ENCODE data around the gene CST6. TPM values are rescaled to one million over a fixed set of nuclear protein-coding genes. Genes with fewer than 3 reads are reported as not detected.
A peak's percentile ranks its signal among the peaks of the same experiment; 100 is the strongest.

The CST6 gene
- total RNA-seq, 1 donor from 2014 or later = not detected

DNA sequence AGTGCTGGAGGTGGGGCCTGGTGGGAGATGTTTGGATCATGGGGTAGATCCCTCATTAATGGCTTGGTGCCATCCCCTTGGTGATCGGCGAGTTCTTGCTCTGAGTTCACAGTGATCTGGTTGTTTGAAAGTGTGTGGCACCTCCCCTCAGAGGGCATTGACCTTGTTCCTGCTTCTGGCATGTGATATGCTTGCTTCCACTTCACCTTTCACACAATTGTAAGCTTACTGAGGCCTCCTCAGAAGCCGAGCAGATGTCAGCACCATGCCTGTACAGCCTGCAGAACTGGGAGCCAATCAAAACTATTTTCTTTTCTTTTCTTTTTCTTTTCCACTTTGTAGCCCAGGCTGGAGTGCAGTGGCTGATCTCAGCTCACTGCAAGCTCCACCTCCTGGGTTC, 25.5 kb downstream of the CST6 start:
- Histone ChIP-seq H4K20me1 (ENCODE audit: insufficient read depth, low read length) (no peaks in the 10 kb centered on the region), H3K4me1 (ENCODE audit: insufficient read depth, low read length) (no peaks in the 10 kb centered on the region), H3K36me3 (ENCODE audit: insufficient read depth, low read length) (no peaks in the 10 kb centered on the region), H3K9me3 (ENCODE audit: insufficient read depth, low read depth, low read length) (peaks cover 3% of the 10 kb centered on the region), H3K27me3 (ENCODE audit: insufficient read depth, low read length) (peaks cover 2% of the 10 kb centered on the region), H3K9ac (ENCODE audit: low read length) (no peak overlapping the region), H3K4me2 (ENCODE audit: low read length) (no peak overlapping the region), H3K4me3 (ENCODE audit: insufficient read depth, low read depth, low read length) (no peak overlapping the region), H3K79me2 (ENCODE audit: insufficient read depth, low read length) (no peaks in the 10 kb centered on the region), H2AFZ (ENCODE audit: low read depth, low read length) (no peak overlapping the region), H3K27ac (ENCODE audit: low read depth, low read length) (no peak overlapping the region)
- H3K9me3 Mint-ChIP-seq (ENCODE audit: unreplicated experiment) = peaks cover 16% of the 10 kb centered on the region
- no peak for FAIRE-seq
- no peaks in the 10 kb centered on the region for H3K4me1 Mint-ChIP-seq (ENCODE audit: low read depth, unreplicated experiment)
- H3K36me3 Mint-ChIP-seq (ENCODE audit: low read depth, unreplicated experiment) = no peaks in the 10 kb centered on the region
- H3K4me3 Mint-ChIP-seq (ENCODE audit: unreplicated experiment) = peak overlapping the region; percentile 35
- no peak overlapping the region for H3K27ac Mint-ChIP-seq (ENCODE audit: unreplicated experiment)
- no peak for DNase-seq (ENCODE audit: low read depth)
- TF ChIP-seq, protein P1, sequence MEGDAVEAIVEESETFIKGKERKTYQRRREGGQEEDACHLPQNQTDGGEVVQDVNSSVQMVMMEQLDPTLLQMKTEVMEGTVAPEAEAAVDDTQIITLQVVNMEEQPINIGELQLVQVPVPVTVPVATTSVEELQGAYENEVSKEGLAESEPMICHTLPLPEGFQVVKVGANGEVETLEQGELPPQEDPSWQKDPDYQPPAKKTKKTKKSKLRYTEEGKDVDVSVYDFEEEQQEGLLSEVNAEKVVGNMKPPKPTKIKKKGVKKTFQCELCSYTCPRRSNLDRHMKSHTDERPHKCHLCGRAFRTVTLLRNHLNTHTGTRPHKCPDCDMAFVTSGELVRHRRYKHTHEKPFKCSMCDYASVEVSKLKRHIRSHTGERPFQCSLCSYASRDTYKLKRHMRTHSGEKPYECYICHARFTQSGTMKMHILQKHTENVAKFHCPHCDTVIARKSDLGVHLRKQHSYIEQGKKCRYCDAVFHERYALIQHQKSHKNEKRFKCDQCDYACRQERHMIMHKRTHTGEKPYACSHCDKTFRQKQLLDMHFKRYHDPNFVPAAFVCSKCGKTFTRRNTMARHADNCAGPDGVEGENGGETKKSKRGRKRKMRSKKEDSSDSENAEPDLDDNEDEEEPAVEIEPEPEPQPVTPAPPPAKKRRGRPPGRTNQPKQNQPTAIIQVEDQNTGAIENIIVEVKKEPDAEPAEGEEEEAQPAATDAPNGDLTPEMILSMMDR (IDR thresholded peaks at IDR 0.05; ENCODE audit: insufficient read depth, low read depth, low read length) = no peak
- TF ChIP-seq EZH2 (IDR thresholded peaks at IDR 0.05; ENCODE audit: insufficient read depth, low read length) = no peak
- peaks cover 10% of the 10 kb centered on the region for H3K27me3 Mint-ChIP-seq (ENCODE audit: low read depth, unreplicated experiment)

DNA sequence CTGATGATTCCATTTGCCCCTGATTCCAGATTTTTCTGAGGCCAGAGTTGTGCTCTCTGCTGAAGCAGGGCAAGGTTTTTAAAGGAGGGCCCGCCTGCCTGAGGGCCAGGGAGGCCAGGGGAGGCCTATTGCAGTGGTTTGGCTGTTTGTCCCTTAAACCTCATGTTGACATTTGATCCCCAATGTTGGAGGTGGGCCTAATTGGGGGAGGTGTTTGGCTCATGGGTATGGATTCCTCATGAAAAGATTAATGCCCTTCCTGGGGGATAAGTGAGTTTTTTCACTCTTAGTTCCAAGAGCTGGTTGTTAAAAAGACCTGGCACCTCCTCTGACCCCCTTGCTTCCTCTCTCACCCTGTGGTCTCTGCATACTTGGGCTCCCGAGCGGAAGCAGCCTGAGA, 28.0 kb downstream of the CST6 start:
- DNase-seq (ENCODE audit: low read depth) = no peak
- H3K79me2 ChIP-seq (ENCODE audit: insufficient read depth, low read length) = no peaks in the 10 kb centered on the region
- no peaks in the 10 kb centered on the region for H3K4me1 ChIP-seq (ENCODE audit: insufficient read depth, low read length)
- Mint-ChIP-seq H3K4me1 (ENCODE audit: low read depth, unreplicated experiment) (no peaks in the 10 kb centered on the region), H3K36me3 (ENCODE audit: low read depth, unreplicated experiment) (no peaks in the 10 kb centered on the region), H3K27ac (ENCODE audit: unreplicated experiment) (no peak overlapping the region), H3K27me3 (ENCODE audit: low read depth, unreplicated experiment) (peaks cover 7% of the 10 kb centered on the region), H3K4me3 (ENCODE audit: unreplicated experiment) (no peak overlapping the region), H3K9me3 (ENCODE audit: unreplicated experiment) (peaks cover 12% of the 10 kb centered on the region)
- peaks cover 3% of the 10 kb centered on the region for H3K9me3 ChIP-seq (ENCODE audit: insufficient read depth, low read depth, low read length)
- no peak overlapping the region for H2AFZ ChIP-seq (ENCODE audit: low read depth, low read length)
- no peak overlapping the region for H3K4me2 ChIP-seq (ENCODE audit: low read length)
- TF ChIP-seq EZH2 (IDR thresholded peaks at IDR 0.05; ENCODE audit: insufficient read depth, low read length) = no peak
- TF ChIP-seq, protein P1 (IDR thresholded peaks at IDR 0.05; ENCODE audit: insufficient read depth, low read depth, low read length) = no peak
- H3K36me3 ChIP-seq (ENCODE audit: insufficient read depth, low read length) = no peaks in the 10 kb centered on the region
- no peak overlapping the region for H3K27ac ChIP-seq (ENCODE audit: low read depth, low read length)
- no peak overlapping the region for H3K4me3 ChIP-seq (ENCODE audit: insufficient read depth, low read depth, low read length)
- no peak for FAIRE-seq
- peaks cover 2% of the 10 kb centered on the region for H3K27me3 ChIP-seq (ENCODE audit: insufficient read depth, low read length)
- H4K20me1 ChIP-seq (ENCODE audit: insufficient read depth, low read length) = no peaks in the 10 kb centered on the region
- H3K9ac ChIP-seq (ENCODE audit: low read length) = no peak overlapping the region

DNA sequence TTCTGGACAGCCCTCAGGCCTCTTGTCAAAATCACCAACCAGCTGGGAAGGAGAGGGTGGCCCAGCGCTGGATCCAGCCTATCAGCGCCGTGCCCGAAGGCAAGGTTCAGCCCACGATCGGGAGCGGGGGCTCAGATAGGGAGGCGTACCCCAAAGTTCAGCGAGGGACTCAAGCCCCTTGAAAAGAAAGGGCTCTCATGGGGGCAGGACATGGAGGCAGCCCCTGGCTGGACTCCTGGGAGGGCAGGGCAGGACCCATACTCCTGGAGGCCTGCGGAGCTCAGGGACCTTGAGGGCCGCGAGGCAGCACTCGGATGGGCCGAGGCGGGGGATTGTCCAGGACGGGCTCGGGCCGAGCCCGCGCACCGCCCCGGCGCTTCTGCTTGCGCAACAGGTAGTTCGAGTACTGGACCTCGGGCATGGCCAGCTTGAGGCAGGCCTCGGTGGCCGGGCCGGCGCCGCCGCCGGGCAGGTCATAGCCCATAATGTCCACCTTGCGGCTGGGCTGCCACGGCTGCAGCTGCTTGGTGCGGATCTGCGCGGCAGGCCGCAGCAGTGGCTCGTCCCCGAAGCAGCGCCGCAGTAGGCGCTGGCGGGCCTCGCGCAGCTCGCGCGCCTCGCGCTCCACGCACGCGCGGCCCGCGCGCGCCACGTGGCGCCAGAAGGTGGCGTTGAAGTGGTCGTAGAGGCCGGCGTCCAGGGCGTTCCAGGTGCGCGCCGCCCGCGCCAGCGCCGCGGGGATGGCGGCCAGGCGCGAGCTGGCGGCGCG, 30.6 kb downstream of the CST6 start:
- Histone ChIP-seq H3K4me2 (ENCODE audit: low read length) (no peak overlapping the region), H2AFZ (ENCODE audit: low read depth, low read length) (no peak overlapping the region), H3K27ac (ENCODE audit: low read depth, low read length) (no peak overlapping the region), H3K27me3 (ENCODE audit: insufficient read depth, low read length) (peaks cover 5% of the 10 kb centered on the region), H3K4me1 (ENCODE audit: insufficient read depth, low read length) (peaks cover 2% of the 10 kb centered on the region), H3K79me2 (ENCODE audit: insufficient read depth, low read length) (no peaks in the 10 kb centered on the region), H3K4me3 (ENCODE audit: insufficient read depth, low read depth, low read length) (no peak overlapping the region), H3K36me3 (ENCODE audit: insufficient read depth, low read length) (no peaks in the 10 kb centered on the region), H3K9ac (ENCODE audit: low read length) (no peak overlapping the region), H4K20me1 (ENCODE audit: insufficient read depth, low read length) (no peaks in the 10 kb centered on the region), H3K9me3 (ENCODE audit: insufficient read depth, low read depth, low read length) (no peaks in the 10 kb centered on the region)
- DNase-seq (ENCODE audit: low read depth) (no peak), FAIRE-seq (no peak)
- TF ChIP-seq, protein P1 (IDR thresholded peaks at IDR 0.05; ENCODE audit: insufficient read depth, low read depth, low read length) = no peak
- no peak for TF ChIP-seq EZH2 (IDR thresholded peaks at IDR 0.05; ENCODE audit: insufficient read depth, low read length)
- H3K27me3 Mint-ChIP-seq (ENCODE audit: low read depth, unreplicated experiment) = peaks cover 12% of the 10 kb centered on the region
- H3K4me1 Mint-ChIP-seq (ENCODE audit: low read depth, unreplicated experiment) = no peaks in the 10 kb centered on the region
- H3K36me3 Mint-ChIP-seq (ENCODE audit: low read depth, unreplicated experiment) = no peaks in the 10 kb centered on the region
- no peak overlapping the region for H3K4me3 Mint-ChIP-seq (ENCODE audit: unreplicated experiment)
- no peak overlapping the region for H3K27ac Mint-ChIP-seq (ENCODE audit: unreplicated experiment)
- peaks cover 8% of the 10 kb centered on the region for H3K9me3 Mint-ChIP-seq (ENCODE audit: unreplicated experiment)
